Activated T-cell treated with anti-CD3 and anti-CD28 coated beads, Interleukin-2, amount 50 U/mL, for 48 hours (primary cell): ENCODE measurements around the gene ESYT1.

Experiments
- DNase-seq, 2 experiments: peaks; one replicate each; pipeline ENCODE4 v3.0.0-alpha.2; 2020

The ESYT1 gene

GRCh38 chr12:56189918-56190694 is 62.0 kb downstream of the ESYT1 start:
- DNase-seq: peak; percentile 97 to 98

- no peak for DNase-seq
Observed at GRCh38 chr12:56190695-56191155, 62.7 kb downstream of the ESYT1 start.

- DNase-seq: no peak
Observed at GRCh38 chr12:56192582-56192981, 64.5 kb downstream of the ESYT1 start.

GRCh38 chr12:56193025-56193578 is 65.0 kb downstream of the ESYT1 start:
- peak; percentile 74 to 76 for DNase-seq
